ENCODE results near the gene TMEM14B.

GRCh38 chr6:10746915-10747250 lies 722 bp upstream of the TMEM14B start:
- TF ChIP-seq CTCF (IDR thresholded peaks at IDR 0.05; ENCODE audit: low read length) (no peak), EZH2 (IDR thresholded peaks at IDR 0.05; ENCODE audit: borderline replicate concordance, low read length) (no peak)
